HL-60/S4 treated with phorbol 12-myristate 13-acetate at 8.2 ng/mL for 4 days and 3 days (cell line): ENCODE measurements around the gene DSTYK.
"Not testable (repeated sequence)": the region's sequence is repeated elsewhere in the genome, so short reads cannot be mapped to it uniquely, and the experiment has no call there.

Experiments used
- in situ Hi-C: fragments of 300-500 bp; cut with MboI; formaldehyde crosslinking; loops from 2 replicates; pipeline ENCODE4 v1.15.0; 2022; ENCODE audit warnings: low sequenced_read_pairs

The DSTYK gene

DNA sequence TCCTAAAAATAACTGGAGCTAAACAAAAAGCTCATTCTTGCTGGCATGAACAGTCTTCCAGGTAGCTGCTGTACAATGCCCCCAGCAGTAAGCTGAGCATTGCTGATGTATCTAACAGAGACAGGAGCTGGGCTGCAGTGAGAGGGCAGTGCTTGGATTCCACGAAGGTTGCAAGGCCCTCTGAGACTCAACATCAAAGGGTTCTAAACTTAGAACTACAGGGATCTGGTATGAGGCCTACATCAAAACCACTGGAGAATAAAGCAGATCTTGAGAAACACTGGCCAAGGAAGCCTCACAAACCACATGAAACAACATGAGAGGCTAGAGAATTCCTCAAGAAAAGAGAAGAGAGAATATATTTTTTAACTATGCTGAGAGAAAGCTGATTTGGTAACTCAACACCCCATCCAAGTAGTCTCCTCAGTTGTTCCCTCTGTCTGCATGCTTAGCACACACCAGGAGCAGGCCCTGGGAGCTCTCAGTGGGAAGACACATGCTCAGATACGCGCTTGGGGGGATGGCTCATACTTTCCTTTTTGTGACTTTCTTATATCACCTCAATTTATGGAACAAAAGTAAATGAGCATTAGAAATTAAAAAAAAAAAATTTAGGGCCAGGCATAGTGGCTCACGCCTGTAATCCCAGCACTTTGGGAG, 27.7 kb downstream of the DSTYK start:
- in situ Hi-C loops: no loop called here

DNA sequence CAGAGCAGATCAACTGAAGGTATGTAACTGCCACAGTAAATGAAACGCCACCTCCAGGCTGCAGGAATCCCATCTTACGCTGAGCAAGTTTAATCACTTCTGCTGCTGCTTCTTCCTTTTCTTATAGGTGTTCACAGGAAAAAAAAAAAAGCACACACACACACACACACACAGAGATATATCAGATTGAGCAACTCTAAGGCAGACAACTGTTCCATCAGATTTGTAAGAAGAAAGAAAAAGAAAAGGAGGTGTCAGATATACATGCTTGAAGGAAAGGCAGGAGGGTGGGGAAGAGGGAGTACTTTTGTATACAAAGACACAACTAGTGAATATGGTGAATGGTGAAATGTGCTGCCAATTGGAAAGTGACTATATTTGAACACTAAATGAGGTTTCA, 28.6 kb downstream of the DSTYK start:
- in situ Hi-C loops: no loop called here

DNA sequence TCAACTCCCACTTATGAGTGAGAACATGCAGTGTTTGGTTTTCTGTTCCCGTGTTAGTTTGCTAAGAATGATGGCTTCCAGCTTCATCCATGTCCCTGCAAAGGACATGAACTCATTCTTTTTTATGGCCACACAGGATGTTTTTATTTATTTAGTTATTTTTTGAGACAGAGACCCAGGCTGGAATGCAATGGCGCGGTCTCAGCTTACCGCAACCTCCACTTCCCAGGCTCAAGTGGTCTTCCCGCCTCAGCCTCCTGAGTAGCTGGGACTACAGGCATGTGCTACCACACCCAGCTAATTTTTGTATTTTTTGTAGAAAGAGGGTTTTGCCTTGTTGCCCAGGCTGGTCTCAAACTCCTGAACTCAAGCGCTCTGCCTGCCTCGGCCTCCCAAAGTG, 31.2 kb downstream of the DSTYK start:
- in situ Hi-C loops: not testable (repeated sequence)

DNA sequence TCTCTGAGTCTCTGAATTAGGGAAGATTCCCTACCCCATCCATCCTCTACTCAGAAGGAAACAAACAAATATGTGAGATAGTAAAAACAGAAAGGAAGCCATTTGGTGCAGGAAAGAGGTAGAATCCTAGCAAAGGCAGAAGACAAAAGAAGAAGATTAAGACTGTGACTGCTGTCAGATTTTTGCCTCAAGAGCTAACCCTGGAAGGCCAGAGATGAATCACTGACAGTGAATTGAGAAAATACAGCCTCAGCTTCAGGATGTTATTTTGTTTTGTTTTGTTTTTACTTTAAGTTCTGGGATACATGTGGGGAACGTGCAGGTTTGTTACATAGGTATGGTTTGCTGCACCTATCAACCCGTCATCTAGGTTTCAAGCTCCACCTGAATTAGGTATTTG, 31.7 kb downstream of the DSTYK start:
- in situ Hi-C loops: no loop called here

DNA sequence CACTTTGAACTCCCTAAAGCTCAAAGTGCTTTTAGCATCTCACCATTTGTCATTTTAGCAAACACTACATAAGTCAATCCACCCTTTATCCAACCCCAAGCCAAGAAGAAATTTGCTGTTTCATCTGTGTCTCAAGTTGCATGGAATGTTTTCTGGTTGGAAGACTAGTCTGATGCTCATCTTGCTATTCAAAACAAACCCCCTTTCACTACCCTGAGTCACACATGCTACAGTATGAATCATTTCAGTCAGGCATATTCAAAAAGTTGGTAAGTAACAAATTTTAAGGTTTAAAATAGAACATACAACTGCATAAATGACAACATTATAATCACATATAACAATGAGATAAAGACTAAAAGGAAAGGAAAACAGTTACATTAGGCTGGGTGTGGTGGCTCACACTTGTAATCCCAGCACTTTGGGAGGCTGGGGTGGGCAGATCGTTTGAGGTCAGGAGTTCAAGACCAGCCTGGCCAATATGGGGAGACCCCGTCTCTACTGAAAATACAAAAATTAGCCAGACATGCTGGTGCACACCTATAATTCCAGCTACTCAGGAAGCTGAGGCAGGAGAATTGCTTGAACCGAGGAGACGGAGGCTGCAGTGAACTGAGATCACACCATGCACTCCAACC, 38.7 kb downstream of the DSTYK start:
- in situ Hi-C loops: no loop called here

DNA sequence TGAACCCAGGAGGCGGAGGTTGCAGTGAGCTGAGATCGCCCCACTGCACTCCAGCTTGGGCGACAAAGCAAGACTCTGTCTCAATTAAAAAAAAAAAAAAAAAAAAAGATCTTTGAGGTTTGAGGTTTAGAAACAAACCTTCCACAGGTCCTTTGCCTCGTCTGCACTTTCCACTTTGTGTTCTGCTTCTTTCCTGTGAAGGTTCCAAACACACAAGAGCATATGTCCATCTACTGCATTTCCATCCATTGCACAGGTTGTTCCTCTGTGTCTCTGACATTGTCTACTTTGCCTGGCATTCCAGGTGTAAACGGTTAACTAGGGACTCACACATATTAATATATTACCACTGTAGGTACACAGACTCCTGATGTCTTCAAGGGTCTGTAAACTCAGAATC, 40.1 kb downstream of the DSTYK start:
- in situ Hi-C loops: no loop called here

DNA sequence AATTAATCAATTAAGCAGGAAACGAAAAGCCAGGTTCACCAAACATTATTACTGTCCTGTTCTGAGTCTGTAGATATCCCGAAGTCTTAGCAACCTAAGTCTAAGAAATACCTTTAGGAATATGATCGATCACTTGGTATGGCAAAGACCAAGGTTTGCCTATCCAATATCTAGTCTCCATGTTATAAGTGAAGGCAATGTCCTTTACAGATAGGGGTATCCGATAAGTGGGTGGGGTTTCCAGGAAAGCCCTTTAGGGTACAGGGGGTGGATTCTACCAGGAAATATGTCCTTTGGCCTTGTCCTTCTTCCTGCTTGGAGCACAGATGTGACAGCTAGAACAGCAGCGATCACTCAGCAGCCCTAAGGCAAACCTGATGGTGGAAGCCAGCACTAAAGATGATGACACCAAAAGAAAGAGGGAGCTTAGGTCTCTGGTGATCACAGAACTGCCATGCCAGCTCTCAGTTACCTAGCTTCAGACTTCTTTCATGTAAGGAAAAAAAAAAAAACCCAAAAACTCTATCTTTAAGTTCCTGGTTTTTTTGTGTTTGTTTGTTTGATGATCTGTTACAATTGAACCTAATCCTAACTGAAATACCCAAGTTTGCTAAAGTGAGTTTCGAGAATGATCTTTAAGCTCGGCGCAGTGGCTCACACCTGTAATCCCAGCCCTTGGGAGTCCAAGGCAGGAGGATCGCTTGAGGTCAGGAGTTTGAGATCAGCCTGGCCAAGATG, 40.8 kb downstream of the DSTYK start:
- in situ Hi-C loops: no loop called here

DNA sequence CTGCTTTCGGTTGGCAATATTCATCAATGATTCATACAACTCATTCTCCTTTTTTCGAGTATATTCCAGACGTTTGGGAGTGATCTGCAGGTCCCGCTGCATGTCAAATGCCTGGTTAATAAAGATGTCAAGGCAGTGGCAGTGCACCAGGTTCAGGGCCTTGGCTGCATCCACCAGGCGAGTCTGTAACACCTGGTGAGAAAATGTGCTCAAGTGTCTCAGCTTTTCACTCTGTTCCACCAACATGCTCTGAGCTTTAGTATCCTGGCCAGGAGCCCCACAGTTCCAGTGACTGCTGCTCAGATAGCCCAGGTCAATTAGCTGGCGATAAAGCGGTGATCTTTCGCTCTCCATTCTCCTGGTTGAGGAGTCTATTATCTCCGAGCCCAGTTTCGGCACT, 42.3 kb downstream of the DSTYK start:
- in situ Hi-C loops: no loop called here

DNA sequence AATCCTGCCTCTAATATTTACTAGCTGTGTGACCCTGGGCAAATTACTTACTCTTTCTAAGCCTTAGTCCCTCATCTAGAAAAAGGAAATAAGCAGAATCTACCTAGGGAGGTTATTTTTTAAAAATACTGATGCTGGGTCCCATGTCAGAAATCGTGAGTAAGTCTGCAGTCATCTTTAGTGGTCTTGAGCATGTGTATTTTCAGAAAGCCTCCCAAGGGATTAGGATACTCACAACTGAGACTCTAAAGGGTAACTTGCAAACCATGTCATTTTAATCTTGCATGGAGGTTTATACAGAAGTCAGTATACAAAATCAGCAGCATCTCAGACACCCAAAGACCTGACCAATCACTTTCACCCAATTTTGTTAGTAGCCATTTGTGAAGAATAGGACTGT, 43.2 kb downstream of the DSTYK start:
- in situ Hi-C loops: no loop called here

DNA sequence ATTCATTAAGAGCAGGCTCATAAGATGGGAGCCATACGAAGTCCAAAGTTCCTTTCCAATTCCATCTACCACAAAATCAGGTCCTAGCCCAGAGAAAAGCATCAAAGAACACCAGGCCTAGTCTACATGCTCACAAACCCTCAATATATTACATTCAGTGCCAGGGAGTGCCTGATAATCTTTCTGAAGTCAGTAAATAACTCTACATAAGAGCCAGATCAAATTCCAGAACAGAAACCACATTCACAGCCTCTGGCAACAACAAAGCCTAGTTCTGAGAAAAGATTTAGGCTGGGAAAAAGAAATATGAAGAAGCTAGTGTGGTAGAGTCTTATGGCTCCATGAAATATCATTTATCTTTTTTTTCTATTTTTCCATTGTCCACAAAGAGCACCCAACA, 49.2 kb downstream of the DSTYK start:
- in situ Hi-C loops: no loop called here

DNA sequence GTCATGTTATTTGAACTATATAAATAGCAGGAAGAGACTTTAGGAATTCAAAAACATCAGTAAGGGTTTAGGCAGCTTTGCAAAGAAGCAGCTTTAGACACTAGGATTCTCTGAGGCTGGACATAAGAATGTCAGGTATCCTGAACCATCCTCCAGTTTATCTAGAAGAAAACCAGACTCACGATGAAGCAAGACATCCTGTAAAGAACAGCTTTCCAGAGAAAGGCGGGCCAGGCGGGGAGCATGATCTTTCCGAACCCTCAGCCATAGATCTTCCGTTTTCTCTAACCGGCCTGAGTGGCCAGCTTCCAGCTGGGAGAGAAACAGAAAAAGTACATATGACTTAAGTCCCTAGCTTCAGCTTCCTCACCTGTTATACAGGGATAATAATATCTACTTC, 50.4 kb downstream of the DSTYK start:
- in situ Hi-C loops: no loop called here

DNA sequence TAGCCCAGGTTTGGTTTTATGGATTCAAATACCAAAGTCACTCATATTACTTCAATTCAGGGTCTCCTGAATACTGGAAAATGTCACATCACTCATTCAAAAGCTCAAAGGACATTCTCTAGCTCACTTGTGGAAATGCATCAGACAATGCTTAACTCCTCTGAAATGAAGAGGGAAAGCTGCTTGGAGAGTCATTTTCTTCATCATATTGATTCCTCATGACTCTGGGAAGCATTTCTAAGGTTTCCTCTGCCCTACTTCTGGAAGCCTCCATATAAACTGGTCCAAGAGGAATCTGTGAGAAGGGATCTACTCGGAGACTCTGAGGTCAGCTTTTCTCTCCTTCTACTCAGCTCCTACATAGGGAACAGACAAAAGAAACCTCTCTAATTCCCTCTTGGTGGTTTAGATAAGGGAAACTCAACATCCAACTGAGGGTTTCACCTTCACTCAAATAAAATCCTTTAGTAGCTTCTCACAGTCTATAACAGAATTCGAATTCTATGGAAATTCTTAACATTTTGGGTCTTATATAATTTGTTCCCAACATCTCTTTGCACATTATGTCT, 53.4 kb downstream of the DSTYK start:
- in situ Hi-C loops: no loop called here

DNA sequence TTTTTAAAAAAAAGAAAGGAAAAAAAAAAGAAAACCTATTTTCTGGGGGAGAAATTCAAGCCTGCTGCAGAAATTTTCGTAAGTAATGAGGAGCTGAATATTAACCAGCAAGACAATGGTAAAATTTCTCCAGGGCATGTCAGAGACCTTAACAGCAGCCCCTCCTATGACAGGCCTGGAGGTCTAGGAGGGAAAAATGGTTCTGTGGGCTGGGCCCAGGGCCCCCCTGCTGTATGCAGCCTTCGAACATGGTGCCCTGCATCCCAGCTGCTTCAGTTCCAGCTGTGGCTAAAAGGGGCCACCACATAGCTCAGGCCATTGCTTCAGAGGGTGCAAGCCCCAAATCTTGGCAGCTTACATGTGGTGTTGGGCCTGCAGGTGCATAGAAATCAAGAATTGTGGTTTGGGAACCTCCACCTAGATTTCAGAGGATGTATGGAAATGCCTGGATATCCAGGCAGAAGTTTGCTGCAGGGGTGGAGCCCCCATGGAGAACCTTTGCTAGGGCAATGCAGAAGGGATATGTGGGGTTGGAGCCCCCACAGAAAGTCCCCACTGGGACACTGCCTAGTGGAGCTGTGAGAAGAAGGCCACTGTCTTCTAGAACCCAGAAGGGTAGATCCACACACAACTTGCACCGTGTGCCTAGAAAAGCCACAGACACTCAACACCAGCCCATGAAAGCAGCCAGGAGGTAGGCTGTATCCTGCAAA, 55.7 kb downstream of the DSTYK start:
- in situ Hi-C loops: not testable (repeated sequence)

DNA sequence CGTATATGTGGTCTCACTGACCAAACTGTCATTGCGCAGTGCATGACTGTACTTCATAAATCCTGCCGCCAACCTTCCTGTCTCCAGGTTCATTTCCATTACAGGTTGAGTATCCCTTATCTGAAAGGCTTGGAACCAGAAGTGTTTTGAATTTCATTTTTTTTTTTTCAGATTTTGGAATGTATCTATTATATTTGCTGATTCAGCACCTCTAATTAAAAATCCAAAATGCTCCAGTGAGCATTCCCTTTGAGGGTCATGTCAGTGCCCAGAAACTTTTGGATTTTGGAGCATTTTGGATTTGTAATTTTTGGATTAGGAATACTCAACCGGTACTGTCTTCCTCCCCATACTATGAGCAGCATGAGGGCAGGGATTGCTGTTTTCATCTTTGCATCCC, 59.0 kb downstream of the DSTYK start:
- in situ Hi-C loops: no loop called here

DNA sequence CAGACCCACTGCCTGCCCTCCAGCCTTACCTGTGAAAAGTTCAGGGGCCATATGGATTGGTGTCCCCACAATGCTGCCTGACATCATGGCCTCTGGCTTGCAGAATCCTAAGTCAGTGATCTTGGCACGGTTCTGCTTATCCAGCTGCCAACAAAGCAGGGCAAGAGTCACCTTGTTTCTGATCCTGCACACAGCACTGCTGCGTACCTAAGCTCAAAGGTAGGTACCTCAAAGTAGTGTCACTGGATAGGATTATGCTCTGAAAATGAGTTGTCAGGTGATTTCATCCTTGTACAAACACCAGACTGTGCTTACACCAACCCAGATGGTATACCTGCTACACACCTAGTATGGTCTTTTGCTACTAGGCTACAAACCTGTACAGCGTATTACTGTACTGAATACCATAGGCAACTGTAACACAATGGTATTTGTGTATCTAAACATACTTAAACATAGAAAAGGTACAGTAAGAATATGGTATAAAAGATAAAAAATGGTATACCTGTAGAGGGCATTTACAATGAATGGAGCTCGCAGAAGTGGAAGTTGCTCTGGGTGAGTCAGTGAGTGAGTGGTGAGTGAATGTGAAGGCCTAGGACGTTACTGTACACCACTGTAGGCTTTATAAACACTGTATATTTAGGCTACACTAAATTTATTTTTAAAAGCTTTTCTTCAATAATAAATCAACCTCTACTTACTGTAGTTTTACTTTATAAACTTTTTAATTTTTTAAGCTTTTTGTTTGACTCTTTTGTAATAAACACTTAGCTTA, 60.7 kb downstream of the DSTYK start:
- in situ Hi-C loops: no loop called here

DNA sequence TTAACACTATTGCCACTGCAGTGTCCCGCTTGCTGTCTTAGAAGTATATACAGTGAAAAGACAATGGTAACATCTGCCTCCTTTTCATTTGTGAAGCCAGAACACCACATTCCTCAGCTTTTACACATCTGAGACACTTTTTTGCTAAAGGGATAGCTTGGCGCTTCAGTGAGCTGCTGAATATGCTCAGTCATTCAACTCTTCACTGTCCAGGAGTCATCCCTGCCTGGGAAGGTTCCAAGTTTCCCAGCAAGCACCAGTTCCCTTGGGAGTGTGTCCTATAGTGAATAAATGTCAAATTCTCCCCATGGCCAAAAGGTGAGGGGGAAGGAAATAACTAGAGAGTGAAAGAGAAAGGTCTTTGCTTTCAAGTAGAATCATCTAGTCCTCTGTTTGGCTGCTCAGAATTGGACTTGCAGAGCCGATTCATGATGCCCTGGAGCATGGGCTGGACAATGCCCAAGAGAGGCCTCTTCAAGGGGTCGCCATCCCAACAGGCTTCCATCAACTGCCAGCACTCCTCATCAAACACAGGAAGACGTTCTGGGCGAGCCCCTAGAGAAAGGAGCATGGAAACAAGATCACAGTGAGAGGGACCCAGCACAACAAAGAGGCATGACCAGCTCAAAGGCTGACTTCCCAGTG, 64.2 kb downstream of the DSTYK start:
- in situ Hi-C loops: no loop called here

DNA sequence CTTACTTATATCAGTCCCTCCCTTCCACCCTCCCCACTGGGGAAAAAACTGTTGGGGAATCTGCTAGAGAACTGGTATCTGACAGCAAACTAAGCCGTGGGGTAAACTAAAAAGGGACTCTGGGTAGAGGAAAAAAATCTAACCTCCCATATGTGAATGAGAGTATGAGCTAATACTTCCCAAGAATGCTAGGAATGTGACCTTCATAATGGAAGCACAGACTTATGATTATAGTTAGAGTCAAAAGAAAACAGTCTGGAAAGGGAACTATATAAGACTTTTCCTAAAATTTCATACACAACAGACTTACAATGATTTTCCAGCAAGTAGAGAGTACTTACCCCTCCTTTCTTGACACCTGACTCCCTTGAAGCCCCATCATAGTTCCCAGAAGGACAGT, 66.8 kb downstream of the DSTYK start:
- in situ Hi-C loops: no loop called here

DNA sequence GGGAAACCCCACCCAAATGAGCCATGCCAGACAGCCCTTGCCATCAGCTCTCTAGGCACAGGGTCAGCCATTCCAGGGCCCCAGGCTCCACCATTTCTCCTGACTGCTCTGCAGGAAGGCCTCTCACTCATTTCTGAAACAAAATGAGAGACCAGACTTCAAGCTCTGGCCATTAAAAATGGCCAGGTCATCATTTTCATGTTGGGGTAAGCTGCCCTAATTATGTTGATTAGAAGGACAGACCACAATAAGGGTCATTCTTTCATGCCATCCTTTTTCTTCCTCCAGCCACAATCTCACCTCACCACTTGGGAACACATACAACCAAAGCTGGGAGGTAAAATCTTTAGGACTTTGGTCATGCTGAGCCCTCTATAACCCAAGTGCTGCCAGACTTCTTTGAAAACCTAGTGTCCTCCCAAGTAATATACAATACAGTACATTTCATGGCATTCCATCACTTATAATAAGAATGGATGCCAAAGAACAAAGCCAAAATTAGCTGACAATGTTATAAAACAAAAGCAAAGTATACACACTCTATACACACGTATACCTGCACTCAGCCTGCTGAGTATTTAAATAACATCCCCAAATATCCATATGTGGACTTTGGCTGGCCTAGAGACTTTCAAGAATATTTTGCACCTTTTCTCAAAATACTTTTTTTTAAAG, 67.3 kb downstream of the DSTYK start:
- in situ Hi-C loops: no loop called here

DNA sequence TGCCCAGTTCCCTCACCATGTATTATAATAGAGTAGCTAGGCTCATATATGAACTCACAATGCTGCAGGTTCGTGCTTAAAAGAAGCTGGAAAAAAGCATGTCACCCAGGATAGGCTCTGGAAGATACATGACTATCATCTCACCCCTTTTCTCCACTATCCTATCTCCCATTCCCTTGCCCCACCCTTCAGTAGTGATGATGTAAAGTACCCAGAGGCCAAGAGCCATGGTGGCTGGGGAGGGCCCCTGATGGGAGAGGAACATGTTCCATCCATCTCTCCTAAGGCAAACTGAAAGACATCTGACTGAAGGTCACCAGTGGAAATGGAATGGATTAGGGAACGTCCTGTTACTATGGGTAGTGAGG, 69.4 kb downstream of the DSTYK start:
- in situ Hi-C loops: no loop called here
